GM15510 (cell line): ENCODE data around the gene ZSWIM1.

Experiments
- POLR2A ChIP-seq: IDR thresholded peaks from 3 replicates; pipeline ENCODE4 v1.6.1; 2011; ENCODE audit warnings: borderline replicate concordance; ENCODE audit not compliant: insufficient read length; ENCODE audit errors: extremely low read depth

Gene ZSWIM1

DNA sequence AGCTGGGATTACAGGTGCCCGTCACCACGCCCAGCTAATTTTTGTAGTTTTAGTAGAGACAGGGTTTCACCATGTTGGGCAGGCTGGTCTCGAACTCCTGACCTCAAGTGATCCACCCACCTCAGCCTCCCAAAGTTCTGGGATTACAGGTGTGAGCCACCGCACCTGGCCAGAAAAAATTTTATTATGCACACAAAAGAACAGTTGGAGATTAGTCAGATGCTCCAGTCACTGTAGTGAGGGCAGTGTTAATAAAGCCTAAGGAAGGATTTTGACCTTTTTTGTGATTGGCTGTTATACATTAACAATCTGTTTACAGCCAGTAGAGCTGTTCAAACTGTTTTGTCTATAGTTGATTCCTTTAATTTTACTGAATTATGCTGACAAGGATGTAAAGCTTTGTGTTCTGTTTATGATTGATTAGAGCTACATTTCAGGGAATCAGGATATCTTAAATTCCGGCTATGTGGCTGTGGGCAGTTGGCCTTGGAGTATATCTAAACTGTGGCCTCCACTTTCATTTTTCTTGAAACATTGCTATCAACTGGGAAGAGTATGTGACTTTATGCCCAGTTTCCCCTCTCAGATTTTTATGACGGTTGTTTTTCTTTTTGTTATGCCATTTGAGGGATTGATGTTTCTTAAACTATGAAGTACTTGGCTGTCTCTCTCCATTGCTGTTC is 13.8 kb upstream of the ZSWIM1 start:
- no peak for TF ChIP-seq POLR2A

DNA sequence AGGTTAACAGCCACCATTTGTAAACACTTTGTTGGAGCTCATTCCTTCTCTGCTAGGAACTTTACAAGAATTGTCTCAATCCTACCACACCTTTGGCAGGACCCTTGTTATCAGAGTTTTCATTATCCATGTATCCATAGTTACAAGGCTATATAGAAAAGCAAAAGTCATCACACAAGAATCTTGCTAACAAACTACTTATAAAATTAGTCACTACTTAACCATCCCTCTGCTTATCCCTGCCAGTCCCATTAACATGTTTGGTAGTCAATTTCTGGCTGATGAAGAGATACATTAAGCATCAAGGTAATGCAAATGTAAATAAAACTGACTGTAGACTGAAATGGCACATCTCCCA is 13.2 kb upstream of the ZSWIM1 start:
- no peak for TF ChIP-seq POLR2A

DNA sequence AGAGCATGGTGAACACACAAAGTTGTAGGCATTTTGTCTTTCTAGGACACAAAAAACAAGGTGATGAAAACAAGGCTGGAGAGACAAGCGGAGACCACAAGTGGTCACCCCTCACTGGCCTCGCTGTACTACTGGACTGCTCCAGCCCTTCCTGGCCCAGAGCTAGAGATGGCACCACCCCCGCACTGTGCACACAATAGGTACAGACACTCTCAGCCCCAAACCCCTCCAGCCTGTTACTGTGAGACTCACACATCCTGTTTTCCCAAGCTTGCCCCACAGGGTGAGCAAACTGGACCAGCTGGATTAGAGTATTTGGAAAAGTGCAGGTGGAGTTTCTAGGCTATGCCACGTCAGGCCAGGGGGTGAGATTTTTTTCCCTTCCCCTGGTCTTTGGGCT is 8.4 kb upstream of the ZSWIM1 start:
- TF ChIP-seq POLR2A = no peak

- no peak for TF ChIP-seq POLR2A
These were observed 7.5 kb upstream of the ZSWIM1 start for GRCh38 chr20:45873409-45874103.

- TF ChIP-seq POLR2A = no peak
These were observed 6.5 kb upstream of the ZSWIM1 start for GRCh38 chr20:45874576-45874975.

DNA sequence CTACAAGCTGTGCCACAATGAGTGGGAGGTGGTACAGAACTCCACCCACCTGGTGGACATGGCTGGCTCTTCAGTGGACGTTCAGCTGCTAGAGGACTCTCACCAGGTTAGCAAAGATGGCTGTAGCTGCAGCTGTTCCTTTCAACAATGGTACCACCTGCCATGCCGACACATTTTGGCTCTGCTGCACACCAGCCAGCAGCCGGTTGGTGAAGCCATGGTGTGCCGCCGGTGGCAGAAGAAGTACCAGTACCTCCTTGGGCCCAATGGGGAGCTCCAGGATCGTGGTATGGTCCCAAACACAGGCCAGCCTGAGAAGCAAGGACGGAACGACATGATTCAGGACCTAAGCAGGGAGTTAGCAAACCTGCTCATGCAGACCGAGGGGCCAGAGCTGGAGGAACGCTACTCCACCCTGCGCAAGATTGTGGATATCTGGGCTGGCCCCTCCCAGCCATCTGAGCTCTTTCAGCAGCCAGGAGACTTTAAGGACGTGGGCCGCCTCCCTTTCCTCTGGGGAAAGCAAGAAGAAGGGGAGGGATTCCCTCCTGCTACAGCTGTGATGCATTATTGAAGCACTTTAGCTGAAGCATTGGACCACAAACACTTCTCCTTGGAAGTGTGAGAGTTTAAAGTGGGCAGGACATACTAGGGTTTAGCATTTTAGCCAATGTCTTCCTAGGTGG is 2.8 kb upstream of the ZSWIM1 start:
- no peak for TF ChIP-seq POLR2A

GRCh38 chr20:45882469-45883099 is 1.6 kb downstream of the ZSWIM1 start:
- TF ChIP-seq POLR2A = no peak

DNA sequence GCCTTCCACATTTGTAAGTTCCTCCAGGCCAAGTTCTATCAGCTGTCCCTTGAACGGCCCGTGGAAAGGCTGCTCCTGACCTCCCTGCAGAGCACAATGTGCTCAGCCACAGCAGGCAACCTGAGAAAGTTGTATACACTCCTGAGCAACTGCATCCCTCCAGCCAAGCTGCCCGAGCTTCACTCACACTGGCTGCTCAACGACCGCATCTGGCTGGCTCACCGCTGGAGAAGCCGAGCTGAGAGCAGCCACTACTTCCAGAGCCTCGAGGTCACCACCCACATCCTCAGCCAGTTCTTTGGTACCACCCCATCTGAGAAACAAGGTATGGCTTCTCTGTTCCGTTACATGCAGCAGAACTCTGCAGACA is 2.1 kb downstream of the ZSWIM1 start:
- TF ChIP-seq POLR2A = no peak

DNA sequence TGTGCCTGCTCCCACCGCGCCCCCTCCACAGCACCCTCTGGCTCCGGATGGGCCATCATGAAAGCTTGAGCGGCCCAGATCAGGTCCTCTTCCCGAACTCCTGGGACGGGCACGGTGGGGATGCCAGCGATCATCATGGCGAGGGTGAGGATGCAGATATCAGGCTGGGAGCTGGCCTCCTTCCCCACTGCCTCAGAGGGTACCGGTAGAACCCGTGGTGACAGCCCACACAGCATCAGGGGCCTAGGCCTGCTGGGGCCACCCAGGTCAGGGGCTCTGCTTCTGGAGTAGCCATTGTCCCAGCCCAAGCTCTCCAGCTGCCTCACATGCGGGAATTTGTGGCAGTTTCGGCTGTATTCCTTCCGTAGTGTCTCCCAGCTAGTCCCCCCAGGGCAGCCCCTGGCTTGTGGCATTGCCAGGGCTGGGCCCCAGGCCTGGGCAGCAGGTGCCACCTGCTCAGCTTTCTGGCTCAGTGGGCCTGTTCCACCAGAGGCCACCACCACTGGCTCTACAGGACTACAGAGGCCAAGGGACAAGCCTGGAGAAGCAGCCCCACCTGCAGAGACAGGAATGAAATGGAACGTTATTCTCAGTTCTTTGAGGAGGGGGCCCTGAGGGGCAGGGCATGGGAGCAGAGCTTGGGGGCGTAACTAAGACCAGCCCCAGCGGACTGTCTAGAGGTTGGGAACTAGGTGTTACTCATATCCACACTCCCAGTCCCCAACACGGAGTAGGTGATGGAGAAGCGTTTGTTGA is 5.7 kb downstream of the ZSWIM1 start:
- TF ChIP-seq POLR2A = no peak

DNA sequence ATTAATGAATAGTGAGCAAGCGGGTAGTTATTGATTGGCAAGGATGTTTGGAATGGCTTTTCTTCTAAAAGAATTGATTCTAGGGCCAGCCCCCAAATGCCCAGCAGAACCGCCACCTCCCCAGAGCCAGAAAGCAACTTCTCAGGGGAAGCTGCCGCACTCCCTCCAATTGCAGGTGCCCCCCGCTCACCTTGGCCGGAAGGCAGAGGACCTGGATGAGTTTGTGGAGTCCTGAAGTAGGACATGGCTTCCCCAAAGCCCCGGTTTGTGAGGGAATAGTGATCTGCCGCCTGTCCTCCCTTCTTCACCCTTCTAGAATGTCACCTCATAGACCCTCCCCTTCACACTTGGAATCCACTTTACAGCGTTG is 6.3 kb downstream of the ZSWIM1 start, which contains the start of gene SPATA25:
TSS of gene SPATA25 (minus strand) at position 277 of the 370 bp plus-strand sequence. CDS start at position 245, 32 bp downstream.
- TF ChIP-seq POLR2A = no peak

GRCh38 chr20:45888681-45889080 is 7.7 kb downstream of the ZSWIM1 start:
- TF ChIP-seq POLR2A = no peak

DNA sequence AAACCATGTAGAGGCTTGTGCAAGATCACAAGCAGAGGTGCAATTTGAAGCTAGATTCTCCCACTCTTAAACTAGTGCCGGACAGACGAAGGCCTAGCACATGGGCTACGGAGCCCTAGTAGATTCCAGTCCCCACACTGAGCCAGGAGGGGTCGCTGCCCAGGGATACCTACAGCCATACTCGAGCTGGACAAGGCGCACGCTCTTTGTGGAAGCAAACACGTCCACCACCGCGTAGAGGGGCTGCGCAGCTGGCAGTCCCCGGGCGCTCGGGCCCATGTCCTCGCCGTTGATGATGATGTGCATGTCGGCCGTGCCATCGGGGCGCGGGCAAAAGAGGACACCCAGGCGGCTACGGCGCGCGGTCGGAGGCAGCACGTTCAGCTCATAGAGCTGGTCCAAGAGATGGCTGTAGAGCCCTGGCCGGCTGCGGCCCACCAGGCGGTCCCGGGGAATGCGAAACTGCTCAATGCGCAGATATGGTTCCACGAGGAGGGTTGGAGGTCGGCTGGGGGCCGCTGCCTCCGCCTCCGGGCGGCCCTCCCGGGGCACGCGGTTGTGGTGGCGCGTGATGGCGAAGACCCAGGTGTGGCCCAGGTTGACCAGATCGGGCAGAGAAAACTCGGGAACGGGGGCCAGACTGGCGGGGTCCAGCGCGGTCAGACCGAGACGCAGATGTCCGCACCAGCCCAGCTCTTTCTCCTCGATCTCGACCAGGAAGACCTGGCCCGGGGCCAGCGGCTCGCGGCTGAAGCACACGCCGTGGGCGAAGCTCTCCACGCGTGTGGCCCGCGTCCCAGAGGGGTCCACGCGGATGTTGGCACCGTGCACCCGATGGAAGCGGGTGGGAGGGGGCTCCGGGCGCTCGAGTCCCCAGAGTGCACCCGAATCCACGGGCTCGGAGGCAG is 9.3 kb downstream of the ZSWIM1 start:
- TF ChIP-seq POLR2A = no peak
